Measurements from ENCODE around the gene MAGEA8.
"Not testable (repeated sequence)": the region's sequence is repeated elsewhere in the genome, so short reads cannot be mapped to it uniquely, and the experiment has no call there.

Gene MAGEA8

DNA sequence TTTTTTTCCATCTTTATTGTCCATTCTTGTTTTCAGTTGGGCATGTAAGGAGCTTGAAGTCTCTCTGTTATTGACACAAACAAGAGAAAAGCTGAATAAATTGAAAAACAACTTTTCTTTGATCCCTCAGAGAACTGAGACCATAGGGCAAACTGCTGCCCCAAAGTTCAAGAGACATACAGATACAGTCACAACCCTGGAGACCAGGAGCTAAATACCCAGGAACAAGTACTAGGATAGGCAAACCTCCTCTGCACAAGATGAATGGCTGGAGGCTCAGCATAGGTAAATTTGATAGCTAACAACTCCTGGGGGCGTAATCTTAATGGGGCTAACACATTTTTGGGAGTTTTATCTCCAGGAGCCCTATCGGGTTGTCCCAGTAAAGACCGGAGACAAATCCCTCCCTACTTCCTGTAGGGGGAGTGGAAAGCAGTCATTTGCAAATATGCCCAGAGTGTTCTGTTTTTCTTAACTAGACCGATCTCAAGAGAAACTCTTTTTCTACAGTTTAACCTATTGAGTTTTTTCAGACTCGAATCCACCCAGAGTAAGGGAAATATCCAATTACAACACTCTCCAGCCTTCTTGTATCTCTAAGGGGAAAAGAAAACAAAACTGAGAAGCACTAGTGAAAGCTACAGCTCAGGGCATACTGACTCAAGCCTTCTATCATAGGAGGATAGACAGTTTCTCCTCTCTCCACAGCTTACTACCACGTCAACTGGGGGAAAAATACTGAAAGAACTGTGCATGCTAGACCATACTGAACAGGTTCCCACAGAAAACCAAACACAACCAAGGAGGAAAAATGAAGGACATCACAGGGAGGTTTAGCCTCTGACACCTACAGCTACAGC is 23.1 kb downstream of the MAGEA8 start:
- DNase-seq: no peak

GRCh38 chrX:149908308-149908707 is 27.3 kb downstream of the MAGEA8 start:
- no peak for DNase-seq

GRCh38 chrX:149908727-149909126 is 27.7 kb downstream of the MAGEA8 start:
- no peak for DNase-seq

GRCh38 chrX:149909324-149910177 is 28.6 kb downstream of the MAGEA8 start:
- no peak for DNase-seq

- DNase-seq: no peak
These were observed 29.3 kb downstream of the MAGEA8 start for GRCh38 chrX:149910178-149910695.

DNA sequence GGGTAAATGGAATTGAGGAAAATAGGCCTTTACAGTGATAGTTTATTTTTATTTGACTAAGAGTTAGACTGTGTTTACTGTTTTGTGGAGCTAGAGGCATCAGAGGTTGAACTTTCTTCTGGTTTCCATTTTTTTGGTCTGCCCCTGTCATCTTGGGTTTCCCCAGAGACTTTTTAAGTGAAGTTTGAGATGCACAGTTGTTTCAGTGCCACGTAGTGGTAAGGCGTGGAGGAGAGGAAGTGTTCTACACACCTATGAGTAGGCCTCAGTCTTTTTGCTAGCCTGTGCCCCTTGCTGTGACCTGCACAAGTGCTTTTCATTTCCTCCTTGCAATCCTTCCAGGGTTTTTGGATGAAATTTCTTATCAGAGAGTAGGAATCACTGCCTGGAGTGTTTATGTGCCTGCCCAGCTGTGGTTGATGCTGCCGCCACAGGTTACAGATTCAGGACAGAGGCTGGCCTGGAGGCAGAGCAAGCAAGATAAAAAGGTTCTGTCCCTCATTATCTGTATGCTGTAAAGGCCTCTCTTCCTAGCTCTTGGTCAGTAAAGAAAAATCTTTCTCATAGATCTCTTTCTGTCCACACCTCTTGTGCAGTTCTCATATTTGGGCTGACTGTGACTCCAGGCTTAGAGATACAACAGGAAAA is 35.9 kb downstream of the MAGEA8 start:
- DNase-seq: no peak

- not testable (repeated sequence) for DNase-seq
These were observed 42.9 kb downstream of the MAGEA8 start for GRCh38 chrX:149923836-149924235.

DNA sequence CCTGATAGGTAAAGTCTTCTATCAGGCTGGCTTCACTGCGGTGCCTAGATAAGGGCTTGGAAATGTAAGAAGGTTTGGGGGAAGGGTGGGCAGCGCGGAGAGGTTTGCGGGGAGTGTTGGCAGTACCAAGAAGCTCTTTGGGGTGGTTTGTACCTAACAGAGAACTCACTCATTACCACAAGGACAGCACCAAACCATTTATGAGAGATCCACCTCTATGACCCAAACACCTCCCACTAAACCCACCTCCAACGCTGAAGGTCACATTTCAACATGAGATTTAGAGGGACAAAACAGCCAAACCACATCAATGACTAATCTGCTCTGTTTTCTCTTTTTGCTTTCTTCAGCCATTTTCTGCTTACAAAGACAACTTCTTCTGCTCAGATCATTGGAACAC is 43.5 kb downstream of the MAGEA8 start:
- DNase-seq: not testable (repeated sequence)

DNA sequence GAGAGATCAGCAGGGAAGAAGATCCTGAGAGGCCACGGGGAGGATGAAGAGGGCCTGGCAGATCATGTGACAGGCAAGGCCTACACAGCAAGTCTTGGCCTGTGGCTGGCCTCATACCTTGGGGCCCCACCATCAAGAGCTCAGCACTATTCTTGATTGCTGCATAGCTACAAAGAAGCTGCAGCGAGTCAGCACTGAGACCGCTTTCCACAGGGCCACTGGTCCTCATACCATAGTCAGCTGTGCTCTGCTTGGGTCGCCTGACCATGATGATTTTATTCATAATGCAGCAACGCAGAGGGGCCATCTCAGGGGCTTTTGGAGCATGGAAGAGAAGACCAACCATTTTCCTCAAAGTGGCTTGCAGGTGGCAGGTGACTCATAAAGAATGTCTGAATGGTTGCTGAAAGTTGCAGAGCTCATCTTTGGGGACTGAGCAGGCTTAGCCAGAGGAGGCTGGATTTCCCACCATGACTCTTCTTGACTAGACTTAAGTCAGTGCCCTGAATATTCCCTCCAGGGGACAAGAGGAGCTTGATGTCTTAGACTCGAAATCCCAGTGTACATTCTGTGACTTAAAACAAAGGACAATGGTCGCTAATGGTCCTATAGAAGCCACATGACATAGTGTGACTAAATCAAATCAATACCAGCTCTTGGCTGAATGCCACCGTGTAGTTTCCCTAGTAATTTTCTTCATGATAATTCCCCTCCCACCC is 46.4 kb downstream of the MAGEA8 start:
- DNase-seq: not testable (repeated sequence)

DNA sequence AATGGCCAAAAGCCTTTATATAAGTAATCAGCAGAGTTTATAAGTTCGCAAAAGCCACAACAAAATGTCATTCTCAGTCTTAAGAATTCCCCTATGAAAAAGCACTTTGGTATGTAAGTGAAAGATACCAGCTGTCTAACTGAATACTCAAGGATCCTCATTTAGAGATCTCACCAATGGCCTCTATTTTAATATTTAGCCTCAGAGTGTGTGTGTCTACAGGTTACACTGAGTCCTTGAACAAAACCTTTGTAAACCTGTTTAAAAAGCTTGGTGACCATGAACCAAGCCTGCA is 46.9 kb downstream of the MAGEA8 start:
- DNase-seq: not testable (repeated sequence)

GRCh38 chrX:149928635-149929034 is 47.7 kb downstream of the MAGEA8 start:
- DNase-seq: not testable (repeated sequence)

GRCh38 chrX:149929400-149929799 is 48.4 kb downstream of the MAGEA8 start, which contains the start of gene HSFX4:
TSS of gene HSFX4 (plus strand) at chrX:149929573. CDS start at chrX:149929645, 72 bp downstream.
- DNase-seq: not testable (repeated sequence)

DNA sequence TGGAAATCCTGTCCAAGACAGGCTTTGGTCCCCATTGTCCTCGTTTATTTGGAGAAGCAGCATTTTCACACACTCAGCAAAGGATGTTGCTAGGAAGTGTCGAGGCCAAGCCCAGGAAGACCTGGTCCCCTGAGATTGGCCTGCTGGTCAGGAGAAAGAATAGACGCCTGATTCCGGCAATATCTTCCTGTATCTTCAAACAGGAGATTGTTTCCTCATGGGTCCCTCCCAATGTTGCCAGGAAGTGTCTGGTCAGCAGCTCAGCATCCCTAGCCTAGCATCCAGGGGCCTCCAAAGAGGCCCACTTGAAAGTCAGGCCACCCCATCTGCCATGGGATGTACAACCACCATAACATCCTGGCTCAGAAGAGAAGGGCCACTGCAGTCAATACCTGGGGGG is 50.4 kb downstream of the MAGEA8 start:
- DNase-seq: not testable (repeated sequence)

GRCh38 chrX:149932150-149932549 is 51.2 kb downstream of the MAGEA8 start:
- DNase-seq: not testable (repeated sequence)

- DNase-seq: not testable (repeated sequence)
These were observed 52.0 kb downstream of the MAGEA8 start for GRCh38 chrX:149932970-149933369.

GRCh38 chrX:149933547-149933946 is 52.6 kb downstream of the MAGEA8 start:
- not testable (repeated sequence) for DNase-seq
